GM21381 (cell line): ENCODE measurements around the gene SELENOF.
"Not testable (repeated sequence)": the region's sequence is repeated elsewhere in the genome, so short reads cannot be mapped to it uniquely, and the experiment has no call there.

Experiments used
- ATAC-seq: cut with Tn5 transposase; IDR thresholded peaks from one replicate; pipeline ENCODE4 v1.9.1; 2021; ENCODE audit warnings: mild to moderate bottlenecking, moderate library complexity; ENCODE audit not compliant: unreplicated experiment

Gene SELENOF

DNA sequence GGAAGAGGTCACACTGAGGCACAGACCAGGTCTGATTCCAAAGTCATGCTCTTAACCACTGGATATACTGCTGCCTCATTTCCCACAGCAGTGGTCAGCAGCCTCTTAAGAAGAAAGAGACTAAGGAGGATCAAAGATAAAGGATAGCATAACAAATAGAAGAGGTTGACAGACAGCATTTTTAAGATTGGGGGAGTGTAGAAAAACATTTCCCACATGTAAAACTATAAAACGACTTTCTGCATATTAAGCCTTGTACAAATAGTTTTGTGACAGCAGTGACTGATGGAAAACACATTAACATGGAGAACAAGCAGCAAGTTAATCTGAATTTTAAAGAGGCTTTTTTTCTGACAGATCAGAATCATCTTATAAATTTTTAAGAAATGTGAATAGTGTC is 92.0 kb downstream of the SELENOF start:
- no peak for ATAC-seq

DNA sequence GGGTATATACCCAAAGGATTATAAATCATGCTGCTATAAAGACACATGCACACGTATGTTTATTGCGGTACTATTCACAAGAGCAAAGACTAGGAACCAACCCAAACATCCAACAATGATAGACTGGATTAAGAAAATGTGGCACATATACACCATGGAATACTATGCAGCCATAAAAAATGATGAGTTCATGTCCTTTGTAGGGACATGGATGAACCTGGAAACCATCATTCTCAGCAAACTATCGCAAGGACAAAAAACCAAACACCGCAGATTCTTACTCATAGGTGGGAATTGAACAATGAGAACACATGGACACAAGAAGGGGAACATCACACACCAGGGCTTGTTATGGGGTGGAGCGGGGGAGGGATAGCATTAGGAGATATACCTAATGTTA is 94.0 kb downstream of the SELENOF start:
- not testable (repeated sequence) for ATAC-seq

DNA sequence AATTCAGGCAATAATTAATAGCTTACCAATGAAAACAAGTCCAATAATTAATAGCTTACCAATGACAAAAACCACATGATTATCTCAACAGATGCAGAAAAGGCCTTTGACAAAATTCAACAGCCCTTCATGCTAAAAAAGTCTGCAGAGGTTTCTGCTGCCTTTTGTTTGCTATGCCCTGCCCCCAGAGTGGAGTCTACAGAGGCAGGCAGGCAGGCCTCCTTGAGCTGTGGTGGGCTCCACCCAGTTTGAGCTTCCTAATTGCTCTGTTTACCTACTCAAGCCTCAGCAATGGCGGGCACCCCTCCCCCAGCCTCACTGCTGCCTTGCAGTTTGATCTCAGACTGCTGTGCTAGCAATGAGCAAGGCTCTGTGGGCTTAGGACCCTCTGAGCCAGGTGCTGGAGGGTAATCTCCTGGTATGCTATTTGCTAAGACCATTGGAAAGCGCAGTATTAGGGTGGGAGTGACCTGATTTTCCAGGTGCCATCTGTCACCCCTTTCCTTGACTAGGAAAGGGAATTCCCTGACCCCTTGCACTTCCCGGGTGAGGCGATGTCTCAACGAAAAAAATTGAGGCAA is 96.6 kb downstream of the SELENOF start:
- not testable (repeated sequence) for ATAC-seq

DNA sequence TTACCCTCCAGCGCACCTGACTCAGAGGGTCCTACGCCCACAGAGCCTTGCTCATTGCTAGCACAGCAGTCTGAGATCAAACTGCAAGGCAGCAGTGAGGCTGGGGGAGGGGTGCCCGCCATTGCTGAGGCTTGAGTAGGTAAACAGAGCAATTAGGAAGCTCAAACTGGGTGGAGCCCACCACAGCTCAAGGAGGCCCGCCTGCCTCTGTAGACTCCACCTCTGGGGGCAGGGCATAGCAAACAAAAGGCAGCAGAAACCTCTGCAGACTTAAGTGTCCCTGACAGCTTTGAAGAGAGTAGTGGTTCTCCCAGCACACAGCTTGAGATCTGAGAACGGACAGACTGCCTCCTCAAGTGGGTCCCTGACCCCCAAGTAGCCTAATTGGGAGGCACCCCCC is 99.8 kb downstream of the SELENOF start:
- not testable (repeated sequence) for ATAC-seq
